ENCODE data around the gene ACTN2. TPM values are rescaled to one million over a fixed set of nuclear protein-coding genes. Genes with fewer than 3 reads are reported as not detected.
A peak's percentile ranks its signal among the peaks of the same experiment; 100 is the strongest.

The ACTN2 gene
- total RNA-seq, 1 donor from 2014 or later = 0.52 TPM

DNA sequence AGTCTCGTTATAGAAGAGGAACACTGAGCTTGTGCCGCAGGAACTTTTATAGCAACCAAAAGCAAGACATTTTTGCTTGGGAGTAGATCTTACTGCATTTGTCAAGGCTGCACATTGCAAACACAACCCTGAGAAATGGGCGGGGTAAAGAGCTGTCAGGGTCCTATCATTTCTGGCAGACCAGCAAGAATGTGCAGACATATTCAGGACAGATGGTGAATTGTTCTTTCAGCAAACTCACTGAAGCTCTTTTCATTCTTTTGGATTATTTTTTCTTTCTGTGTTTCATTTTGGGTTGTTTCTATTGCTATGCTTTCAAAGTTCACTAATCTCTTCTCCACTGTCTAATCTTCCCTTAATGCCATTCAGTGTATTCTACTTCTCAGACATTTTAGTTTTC is 5.1 kb upstream of the ACTN2 start:
- Histone ChIP-seq H3F3A (ENCODE audit: low read depth) (peaks cover 13% of the 10 kb centered on the region), H3K4me2 (no peak overlapping the region), H3K9ac (no peak overlapping the region), H3K27me3 (peaks cover 12% of the 10 kb centered on the region), H3K9me3 (ENCODE audit: low read depth) (no peaks in the 10 kb centered on the region), H3K4me1 (no peaks in the 10 kb centered on the region), H2AFZ (replicated peaks) (no peak overlapping the region), H4K20me1 (ENCODE audit: low read depth) (no peaks in the 10 kb centered on the region), H3K36me3 (no peaks in the 10 kb centered on the region), H3K4me3 (no peak overlapping the region), H3K27ac (no peak overlapping the region), H3K79me2 (ENCODE audit: low read depth) (no peaks in the 10 kb centered on the region)
- TF ChIP-seq, protein P1, sequence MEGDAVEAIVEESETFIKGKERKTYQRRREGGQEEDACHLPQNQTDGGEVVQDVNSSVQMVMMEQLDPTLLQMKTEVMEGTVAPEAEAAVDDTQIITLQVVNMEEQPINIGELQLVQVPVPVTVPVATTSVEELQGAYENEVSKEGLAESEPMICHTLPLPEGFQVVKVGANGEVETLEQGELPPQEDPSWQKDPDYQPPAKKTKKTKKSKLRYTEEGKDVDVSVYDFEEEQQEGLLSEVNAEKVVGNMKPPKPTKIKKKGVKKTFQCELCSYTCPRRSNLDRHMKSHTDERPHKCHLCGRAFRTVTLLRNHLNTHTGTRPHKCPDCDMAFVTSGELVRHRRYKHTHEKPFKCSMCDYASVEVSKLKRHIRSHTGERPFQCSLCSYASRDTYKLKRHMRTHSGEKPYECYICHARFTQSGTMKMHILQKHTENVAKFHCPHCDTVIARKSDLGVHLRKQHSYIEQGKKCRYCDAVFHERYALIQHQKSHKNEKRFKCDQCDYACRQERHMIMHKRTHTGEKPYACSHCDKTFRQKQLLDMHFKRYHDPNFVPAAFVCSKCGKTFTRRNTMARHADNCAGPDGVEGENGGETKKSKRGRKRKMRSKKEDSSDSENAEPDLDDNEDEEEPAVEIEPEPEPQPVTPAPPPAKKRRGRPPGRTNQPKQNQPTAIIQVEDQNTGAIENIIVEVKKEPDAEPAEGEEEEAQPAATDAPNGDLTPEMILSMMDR (IDR thresholded peaks at IDR 0.05) = no peak
- TF ChIP-seq EZH2phosphoT487 (IDR thresholded peaks at IDR 0.05) (no peak), EZH2 (IDR thresholded peaks at IDR 0.05) (no peak)
- no peak for DNase-seq (ENCODE audit: low spot score)
- Mint-ChIP-seq H3K27ac (no peak overlapping the region), H3K9me3 (peaks cover 7% of the 10 kb centered on the region), H3K4me3 (no peak overlapping the region), H3K27me3 (ENCODE audit: insufficient read depth, low read depth) (no peaks in the 10 kb centered on the region), H3K36me3 (no peaks in the 10 kb centered on the region), H3K4me1 (peaks cover 2% of the 10 kb centered on the region)

DNA sequence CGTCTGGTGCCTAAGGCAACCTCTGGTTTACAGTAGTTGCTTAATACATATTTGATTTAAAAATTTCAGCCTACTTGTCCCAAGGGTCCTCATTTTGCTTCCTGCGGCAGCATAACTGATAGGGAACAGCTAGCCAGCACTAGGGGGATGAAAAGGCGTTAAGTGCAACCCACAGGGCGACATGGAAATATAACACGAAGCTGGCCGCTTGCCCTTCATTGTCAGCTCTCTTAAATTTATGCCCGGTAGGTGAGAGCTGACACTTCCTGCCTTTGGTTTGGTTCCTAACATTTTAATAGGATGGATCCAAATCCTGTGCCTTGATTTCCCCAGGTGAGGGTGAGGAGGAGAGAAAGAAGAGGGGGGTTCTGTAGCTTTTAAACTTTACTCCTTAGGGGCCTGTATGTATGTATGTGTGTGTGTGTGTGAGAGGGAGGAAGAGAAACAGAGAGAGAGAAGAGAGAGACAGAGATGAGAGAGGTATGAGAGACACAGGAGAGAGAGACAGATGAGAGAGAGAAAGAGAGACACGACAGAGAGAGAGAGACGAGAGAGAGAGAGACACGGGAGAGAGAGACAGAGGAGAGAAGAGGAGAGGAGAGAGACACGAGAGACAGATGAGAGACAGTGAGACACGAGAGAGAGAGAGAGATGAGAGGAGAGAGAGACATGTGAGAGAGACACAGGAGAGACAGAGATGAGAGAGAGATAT is 938 bp upstream of the ACTN2 start:
- no peaks in the 10 kb centered on the region for H3K36me3 Mint-ChIP-seq
- Histone ChIP-seq H3K4me2 (no peak overlapping the region), H3K36me3 (no peaks in the 10 kb centered on the region), H3K79me2 (ENCODE audit: low read depth) (no peaks in the 10 kb centered on the region), H3K9me3 (ENCODE audit: low read depth) (no peaks in the 10 kb centered on the region), H3K4me3 (no peak overlapping the region), H3K27ac (no peak overlapping the region), H3K27me3 (peaks cover 42% of the 10 kb centered on the region), H2AFZ (replicated peaks) (peak overlapping the region; percentile 74), H3K9ac (no peak overlapping the region), H3F3A (ENCODE audit: low read depth) (peaks cover 13% of the 10 kb centered on the region), H3K4me1 (peaks cover 10% of the 10 kb centered on the region), H4K20me1 (ENCODE audit: low read depth) (no peaks in the 10 kb centered on the region)
- DNase-seq (ENCODE audit: low spot score) = no peak
- TF ChIP-seq EZH2 (IDR thresholded peaks at IDR 0.05) (no peak), EZH2phosphoT487 (IDR thresholded peaks at IDR 0.05) (no peak)
- TF ChIP-seq, protein P1 (IDR thresholded peaks at IDR 0.05) = no peak
- H3K4me3 Mint-ChIP-seq = peak overlapping the region; percentile 71
- H3K9me3 Mint-ChIP-seq = peaks cover 9% of the 10 kb centered on the region
- peaks cover 10% of the 10 kb centered on the region for H3K4me1 Mint-ChIP-seq
- H3K27ac Mint-ChIP-seq = no peak overlapping the region
- peaks cover 12% of the 10 kb centered on the region for H3K27me3 Mint-ChIP-seq (ENCODE audit: insufficient read depth, low read depth)

DNA sequence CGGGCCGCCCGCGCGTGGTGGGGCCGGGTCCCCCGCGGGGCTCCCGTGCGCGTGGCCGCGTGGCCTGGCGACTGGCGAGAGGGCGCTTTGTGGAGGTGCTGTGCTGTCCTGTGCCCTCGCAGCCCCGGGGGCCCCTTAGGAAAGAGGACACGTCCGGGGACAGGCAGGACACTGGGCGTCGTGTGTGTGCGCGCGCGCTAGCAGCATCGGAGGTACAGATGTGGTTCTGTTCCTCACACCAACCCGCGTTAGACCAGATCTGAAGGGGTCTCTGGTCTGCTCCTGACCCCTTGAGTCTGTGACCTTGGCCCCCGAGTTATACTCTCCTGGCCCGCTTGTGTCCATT is 489 bp downstream of the ACTN2 start:
- Mint-ChIP-seq H3K9me3 (peaks cover 9% of the 10 kb centered on the region), H3K27ac (no peak overlapping the region), H3K36me3 (no peaks in the 10 kb centered on the region), H3K27me3 (ENCODE audit: insufficient read depth, low read depth) (peaks cover 15% of the 10 kb centered on the region), H3K4me1 (peaks cover 10% of the 10 kb centered on the region), H3K4me3 (peak overlapping the region; percentile 85)
- H4K20me1 ChIP-seq (ENCODE audit: low read depth) = no peaks in the 10 kb centered on the region
- no peaks in the 10 kb centered on the region for H3K9me3 ChIP-seq (ENCODE audit: low read depth)
- peak overlapping the region; percentile 89 for H3K4me2 ChIP-seq
- peak overlapping the region; percentile 98 for H2AFZ ChIP-seq (replicated peaks)
- H3K79me2 ChIP-seq (ENCODE audit: low read depth) = no peaks in the 10 kb centered on the region
- no peak overlapping the region for H3K27ac ChIP-seq
- TF ChIP-seq EZH2 (IDR thresholded peaks at IDR 0.05) (peak; percentile 14), EZH2phosphoT487 (IDR thresholded peaks at IDR 0.05) (no peak)
- TF ChIP-seq, protein P1 (IDR thresholded peaks at IDR 0.05) = no peak
- DNase-seq (ENCODE audit: low spot score) = peak; percentile 13
- H3K4me3 ChIP-seq = peak overlapping the region; percentile 52
- H3F3A ChIP-seq (ENCODE audit: low read depth) = peaks cover 13% of the 10 kb centered on the region
- peaks cover 42% of the 10 kb centered on the region for H3K27me3 ChIP-seq
- no peak overlapping the region for H3K9ac ChIP-seq
- H3K4me1 ChIP-seq = peaks cover 10% of the 10 kb centered on the region
- H3K36me3 ChIP-seq = no peaks in the 10 kb centered on the region

All from neural progenitor cell (in vitro differentiated cells).